EH (cell line): ENCODE results near the gene TFE3.

Experiments used
- DNase-seq: peaks from one replicate; pipeline ENCODE4 v3.0.0-alpha.2; 2015; ENCODE audit warnings: low read depth

TFE3 gene

GRCh38 chrX:49043220-49043986, at the start of gene TFE3:
TSS of gene TFE3 (minus strand) at chrX:49043357. CDS start at chrX:49043226, 131 bp downstream.
- DNase-seq = peak; percentile 99

GRCh38 chrX:49089553-49089952, 46.4 kb upstream of the TFE3 start:
- no peak for DNase-seq

GRCh38 chrX:49082271-49082871, 39.2 kb upstream of the TFE3 start:
- no peak for DNase-seq

GRCh38 chrX:49079489-49080428, 36.6 kb upstream of the TFE3 start, which contains the start of gene WDR45:
TSS of gene WDR45 (minus strand) at chrX:49079887. CDS start at chrX:49078095, 1,792 bp downstream.
- DNase-seq = peak; percentile 79

- DNase-seq = no peak
Measured at GRCh38 chrX:49077941-49078340, 34.8 kb upstream of the TFE3 start.

GRCh38 chrX:49075347-49075746, 32.2 kb upstream of the TFE3 start:
- DNase-seq = no peak

GRCh38 chrX:49073601-49074575, 30.7 kb upstream of the TFE3 start, which contains the start of gene PRAF2:
TSS of gene PRAF2 (minus strand) at chrX:49074002. CDS start at chrX:49073987, 15 bp downstream.
- DNase-seq = peak; percentile 93

GRCh38 chrX:49072712-49073095, 29.5 kb upstream of the TFE3 start:
- peak; percentile 6 for DNase-seq

GRCh38 chrX:49071877-49072711, 28.9 kb upstream of the TFE3 start:
- DNase-seq = peak; percentile 71

- no peak for DNase-seq
Measured at GRCh38 chrX:49070988-49071387, 27.8 kb upstream of the TFE3 start.

GRCh38 chrX:49069038-49069437, 25.9 kb upstream of the TFE3 start:
- no peak for DNase-seq

GRCh38 chrX:49067285-49068120, 24.3 kb upstream of the TFE3 start:
- DNase-seq = no peak

GRCh38 chrX:49066690-49067089, 23.5 kb upstream of the TFE3 start:
- DNase-seq = no peak

GRCh38 chrX:49066278-49066677, 23.1 kb upstream of the TFE3 start:
- no peak for DNase-seq

- DNase-seq = no peak
Measured at GRCh38 chrX:49064735-49065134, 21.6 kb upstream of the TFE3 start.

- no peak for DNase-seq
Measured at GRCh38 chrX:49064303-49064702, 21.1 kb upstream of the TFE3 start.

GRCh38 chrX:49063715-49064114, 20.6 kb upstream of the TFE3 start:
- DNase-seq = no peak

- no peak for DNase-seq
Measured at GRCh38 chrX:49061916-49062315, 18.8 kb upstream of the TFE3 start.

- DNase-seq = no peak
Measured at GRCh38 chrX:49061490-49061889, 18.3 kb upstream of the TFE3 start.
